ENCODE data around the gene S1PR4.

Gene S1PR4, protein sequence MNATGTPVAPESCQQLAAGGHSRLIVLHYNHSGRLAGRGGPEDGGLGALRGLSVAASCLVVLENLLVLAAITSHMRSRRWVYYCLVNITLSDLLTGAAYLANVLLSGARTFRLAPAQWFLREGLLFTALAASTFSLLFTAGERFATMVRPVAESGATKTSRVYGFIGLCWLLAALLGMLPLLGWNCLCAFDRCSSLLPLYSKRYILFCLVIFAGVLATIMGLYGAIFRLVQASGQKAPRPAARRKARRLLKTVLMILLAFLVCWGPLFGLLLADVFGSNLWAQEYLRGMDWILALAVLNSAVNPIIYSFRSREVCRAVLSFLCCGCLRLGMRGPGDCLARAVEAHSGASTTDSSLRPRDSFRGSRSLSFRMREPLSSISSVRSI

DNA sequence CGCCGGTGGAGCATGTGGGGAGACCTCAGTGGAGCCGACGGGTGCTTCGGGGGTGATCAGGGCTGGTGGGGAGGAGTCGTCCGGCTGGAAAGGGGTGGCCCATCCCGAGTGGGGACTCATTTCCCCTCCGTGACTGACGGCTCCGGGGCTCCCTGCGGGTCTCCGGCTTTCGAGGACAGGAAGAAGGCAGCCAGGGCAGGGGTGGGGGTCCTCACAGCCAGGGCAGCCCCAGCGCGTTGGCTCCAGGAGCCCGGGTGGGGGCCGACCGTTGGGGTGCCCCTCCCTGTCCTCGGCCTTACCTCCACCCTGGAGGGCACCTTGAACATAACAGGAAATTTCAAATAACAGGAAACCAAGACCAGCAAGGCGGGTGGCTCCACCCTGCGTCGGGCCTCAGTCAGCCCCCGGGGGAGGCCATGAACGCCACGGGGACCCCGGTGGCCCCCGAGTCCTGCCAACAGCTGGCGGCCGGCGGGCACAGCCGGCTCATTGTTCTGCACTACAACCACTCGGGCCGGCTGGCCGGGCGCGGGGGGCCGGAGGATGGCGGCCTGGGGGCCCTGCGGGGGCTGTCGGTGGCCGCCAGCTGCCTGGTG is at the start of gene S1PR4:
TSS of gene S1PR4 (plus strand) at position 393 of the 596 bp plus-strand sequence. CDS start at position 417, 24 bp downstream.
- DNase-seq, result no peak

DNA sequence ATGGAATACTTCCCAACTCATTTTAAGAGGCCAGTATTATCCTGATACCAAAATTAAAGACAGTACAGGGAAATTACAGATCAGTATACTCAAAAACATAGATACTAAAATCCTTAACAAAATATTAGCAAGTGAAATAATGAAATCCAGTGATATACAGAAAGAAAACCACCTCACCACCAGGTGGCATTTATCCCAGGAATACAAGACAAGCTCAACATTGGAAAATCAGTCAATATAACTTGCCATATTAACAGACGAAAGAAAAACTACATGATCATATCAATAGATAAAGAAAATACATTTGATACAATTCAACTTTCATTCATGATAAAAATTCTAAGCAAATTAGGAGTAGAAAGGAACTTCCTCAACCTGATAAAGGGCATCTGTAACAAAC is 49.5 kb upstream of the S1PR4 start:
- DNase-seq, result no peak

DNA sequence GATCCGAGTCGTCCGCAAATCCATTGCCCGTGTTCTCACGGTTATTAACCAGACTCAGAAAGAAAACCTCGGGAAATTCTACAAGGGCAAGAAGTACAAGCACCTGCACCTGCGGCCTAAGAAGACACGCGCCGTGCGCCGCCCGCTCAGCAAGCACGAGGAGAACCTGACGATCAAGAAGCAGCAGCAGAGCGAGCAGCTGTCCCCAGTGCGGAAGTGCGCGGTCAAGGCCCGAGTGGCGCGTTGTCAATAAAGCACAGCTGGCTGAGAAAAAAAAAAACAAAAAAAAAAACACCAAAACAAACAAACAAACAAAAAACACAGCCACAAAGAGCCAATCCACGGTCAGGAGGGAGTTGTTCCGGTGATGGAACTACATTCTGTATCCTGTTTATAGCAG is 47.4 kb upstream of the S1PR4 start:
- DNase-seq, result no peak

DNA sequence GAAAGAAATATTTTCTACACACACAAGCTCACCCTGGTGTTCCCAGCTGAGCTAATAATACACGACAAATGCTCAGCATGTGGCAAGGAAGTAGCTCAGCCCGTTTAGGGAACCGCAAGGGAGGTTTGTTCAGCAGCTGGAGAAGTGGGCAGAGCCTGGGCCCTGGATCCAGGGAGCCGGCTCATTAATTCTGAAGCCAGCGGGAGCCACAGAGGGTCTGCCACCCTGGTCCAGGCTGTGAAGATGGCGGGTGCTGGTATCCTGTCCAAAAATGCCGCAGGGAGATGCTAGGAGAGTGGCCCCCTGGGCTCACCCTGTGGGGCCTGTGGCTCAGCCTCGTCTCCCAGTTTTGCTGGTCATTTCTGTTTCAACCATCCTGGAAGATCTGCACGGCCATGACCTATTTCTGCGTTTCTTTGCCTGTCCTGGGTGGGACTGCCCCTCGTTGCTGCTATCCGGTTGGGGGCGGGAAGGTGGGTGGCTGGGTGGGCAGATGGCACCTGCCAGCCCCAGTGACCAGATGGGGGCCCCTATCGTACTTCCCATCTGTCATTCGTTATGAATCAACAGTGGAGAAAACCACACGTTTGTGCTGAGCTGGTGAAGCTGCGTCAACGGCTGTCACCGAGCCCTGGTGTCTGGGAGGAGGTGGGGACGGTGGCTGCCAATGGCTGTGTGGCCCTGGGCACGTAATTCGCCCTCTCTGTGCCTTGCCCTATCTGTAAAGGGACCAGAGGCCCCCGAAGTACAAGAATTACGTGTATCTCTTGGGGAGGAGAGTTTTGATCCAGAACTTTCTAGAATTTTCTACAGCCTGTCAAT is 45.4 kb upstream of the S1PR4 start:
- no peak for DNase-seq

DNA sequence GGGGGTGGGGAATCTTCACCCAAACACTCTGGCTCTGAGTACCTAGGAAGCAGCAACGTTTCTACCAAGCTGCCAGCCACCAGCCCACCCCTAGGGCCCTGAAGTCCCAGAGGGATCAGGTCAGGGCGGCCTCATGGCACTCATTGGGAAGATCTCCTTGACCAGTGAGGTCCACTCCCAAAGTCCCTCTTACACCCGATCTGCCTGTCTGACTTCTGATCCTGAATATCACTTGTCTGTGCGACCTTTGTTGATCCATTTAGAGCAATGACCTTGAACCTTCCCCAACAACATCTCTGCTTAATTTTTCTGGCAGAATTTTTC is 44.8 kb upstream of the S1PR4 start:
- DNase-seq, result no peak

DNA sequence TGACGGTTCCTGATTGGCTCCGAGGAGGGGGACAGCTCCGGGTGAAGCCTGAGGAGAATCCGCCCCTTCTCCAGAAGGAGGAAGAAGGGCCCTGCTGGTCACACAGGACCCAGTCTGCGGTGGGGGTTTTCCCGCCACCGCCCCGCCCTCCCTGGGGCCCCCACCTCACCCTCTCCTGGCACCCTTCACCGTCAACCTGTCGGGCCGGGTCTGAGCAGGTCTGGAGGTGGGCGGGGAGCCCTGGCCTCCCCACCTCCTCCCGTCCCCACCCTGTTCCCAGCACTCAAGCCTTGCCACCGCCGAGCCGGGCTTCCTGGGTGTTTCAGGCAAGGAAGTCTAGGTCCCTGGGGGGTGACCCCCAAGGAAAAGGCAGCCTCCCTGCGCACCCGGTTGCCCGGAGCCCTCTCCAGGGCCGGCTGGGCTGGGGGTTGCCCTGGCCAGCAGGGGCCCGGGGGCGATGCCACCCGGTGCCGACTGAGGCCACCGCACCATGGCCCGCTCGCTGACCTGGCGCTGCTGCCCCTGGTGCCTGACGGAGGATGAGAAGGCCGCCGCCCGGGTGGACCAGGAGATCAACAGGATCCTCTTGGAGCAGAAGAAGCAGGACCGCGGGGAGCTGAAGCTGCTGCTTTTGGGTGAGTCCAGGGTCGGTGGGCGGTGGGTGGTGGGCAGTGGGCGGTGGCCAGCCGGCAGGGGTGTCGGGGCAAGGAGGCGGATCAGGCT is 42.4 kb upstream of the S1PR4 start, which contains the start of gene GNA15:
TSS of gene GNA15 (plus strand) at position 73 of the 723 bp plus-strand sequence. CDS start at position 491, 418 bp downstream.
- DNase-seq, result no peak

DNA sequence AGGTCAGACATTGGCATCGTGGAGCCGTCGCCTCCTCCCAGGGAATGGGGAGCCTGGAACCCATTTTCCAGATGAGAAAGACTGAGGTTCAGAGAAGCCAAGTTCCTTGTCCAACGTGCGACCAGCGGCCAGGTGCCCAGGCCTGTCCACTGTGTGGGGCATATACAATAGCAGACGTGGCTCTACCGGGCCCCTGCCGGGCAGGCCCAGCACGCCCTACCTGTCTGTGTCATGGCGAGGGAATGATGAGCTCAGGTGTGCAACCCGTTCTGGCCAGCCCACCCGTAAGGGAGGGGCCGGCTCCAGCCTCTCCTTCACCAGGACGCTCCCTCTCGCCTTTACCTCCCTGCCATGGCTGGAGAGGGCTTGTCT is 41.9 kb upstream of the S1PR4 start:
- no peak for DNase-seq

DNA sequence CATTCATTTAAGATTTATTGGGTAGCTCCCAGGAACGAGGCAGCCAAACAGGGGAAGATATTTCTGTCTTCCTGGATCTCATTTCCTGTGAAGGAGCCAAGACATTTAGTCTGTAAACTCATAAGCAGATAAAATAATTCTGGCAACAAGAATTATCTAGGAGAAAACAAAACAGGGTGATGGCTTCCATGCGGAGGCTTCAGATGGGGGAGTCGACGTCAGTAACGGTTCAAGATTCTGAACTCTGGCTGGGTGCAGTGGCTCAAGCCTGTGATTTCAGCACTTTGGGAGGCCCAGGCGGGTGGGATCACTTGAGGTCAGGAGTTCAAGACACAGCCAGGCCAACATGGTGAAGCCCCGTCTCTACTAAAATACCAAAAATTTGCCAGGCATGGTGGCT is 41.5 kb upstream of the S1PR4 start:
- no peak for DNase-seq

DNA sequence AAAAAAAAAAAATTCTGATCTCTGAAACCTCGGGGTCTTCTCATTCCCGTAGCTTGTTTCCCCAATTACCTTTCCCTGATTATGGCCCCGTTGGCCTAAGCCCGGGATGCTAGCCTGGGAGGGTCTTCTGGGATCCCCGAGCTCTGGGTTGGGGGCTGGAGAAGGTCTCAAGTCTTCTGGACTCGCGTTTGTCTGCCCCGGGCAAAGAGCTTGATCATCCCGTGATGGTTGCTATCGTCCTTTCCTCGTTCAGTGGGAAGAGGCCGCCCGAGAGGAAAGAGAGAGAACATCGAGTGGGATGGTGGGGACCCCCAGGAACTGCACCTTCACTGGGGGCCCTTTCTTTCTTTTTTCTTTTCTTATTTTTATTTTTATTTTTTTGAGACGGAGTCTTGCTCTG is 40.3 kb upstream of the S1PR4 start:
- DNase-seq, result no peak

DNA sequence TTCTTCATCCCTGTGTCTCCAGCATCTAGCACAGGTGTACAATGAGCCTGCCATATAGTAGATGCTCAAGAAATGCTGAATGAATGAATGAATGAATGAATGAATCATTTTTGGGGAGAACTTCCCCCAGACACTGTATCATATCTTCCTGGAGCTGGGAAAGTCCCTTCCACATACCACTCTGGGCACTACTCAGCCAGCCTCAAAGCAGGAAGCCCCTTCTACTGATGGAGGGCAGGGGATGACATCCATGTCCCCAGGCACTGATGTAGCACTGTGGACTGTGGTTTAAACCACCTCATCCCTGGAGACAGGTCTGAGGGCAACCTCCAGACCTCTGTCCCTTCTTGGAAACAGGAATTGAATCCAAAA is 37.9 kb upstream of the S1PR4 start:
- DNase-seq, result no peak

DNA sequence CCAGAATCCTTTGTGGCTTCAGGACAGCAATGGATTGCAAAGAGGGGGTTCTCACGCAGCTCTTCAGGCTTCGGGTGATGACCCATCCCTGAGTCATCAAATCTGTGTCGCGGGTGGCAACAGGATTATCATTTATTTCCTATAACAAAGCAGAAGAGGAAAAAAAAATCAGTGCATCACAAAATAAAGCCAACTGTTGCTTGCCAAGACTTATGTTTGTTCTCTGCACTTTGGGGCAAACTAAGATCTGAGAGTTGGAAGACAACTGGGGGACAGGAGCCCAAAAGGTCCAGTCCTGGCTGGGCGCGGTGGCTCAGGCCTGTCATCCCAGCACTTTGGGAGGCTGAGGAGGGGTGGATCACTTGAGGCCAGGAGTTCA is 36.3 kb upstream of the S1PR4 start:
- DNase-seq, result no peak

DNA sequence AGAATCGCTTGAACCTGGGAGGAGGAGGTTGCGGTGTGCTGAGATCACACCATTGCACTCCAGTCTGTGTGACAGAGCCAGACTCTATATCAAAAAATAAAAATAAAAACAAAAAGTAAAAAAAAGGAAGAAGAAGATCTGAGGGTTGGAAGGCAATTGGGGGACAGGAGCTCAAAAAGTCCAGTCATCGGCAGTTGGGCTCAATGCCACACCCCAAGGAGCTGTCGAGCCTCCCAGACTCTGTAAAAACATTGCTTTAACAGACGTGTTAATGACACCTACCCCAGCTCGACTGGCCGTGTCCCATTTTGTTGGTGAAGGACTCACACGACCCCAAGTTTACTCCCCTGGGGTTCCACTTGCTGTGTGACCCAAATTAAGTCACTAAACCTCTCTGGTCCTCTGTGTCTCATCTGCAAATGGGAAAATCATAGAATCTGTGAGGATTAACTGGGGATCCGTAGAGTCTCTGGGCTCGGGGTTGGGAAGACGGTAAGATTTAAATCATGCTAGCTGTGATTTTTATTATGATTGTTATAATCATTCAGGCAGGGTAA is 35.7 kb upstream of the S1PR4 start:
- DNase-seq, result no peak

DNA sequence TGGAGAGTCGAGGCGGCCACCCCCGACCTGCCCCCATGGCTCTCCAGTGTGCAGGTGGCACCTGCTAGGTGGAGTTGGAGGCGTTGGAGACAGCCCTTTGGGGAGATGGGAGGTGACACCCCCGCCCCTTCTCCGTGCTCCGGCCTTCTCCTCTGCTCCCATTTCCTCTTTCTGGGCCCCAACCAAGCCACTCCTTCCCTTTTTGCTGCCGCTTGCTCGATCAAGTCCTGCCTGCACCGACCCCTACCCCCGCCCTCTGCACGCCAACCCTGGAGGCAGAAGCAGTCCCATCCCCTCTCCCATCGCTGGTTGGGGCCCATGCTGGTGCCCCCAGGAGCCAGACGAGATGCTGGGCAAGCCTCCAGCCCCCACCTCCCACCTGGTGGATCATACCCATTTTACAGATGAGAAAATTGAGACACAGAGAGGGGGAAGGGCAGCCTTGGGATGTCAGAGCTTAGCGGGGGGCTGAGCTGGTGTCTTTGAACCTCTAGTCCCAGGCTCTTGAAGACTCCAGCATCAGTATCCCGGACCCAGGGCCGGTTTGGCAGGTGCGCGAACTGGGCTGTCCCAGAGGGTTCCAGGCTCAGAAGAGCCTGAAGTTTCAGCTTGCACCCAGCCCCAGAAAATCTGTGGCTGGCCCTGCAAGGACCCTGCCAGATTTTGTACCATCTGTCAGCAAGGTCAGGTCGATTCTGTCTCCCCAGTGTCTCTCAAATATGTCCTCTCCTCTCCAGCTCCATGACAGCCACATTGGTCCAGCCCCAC is 32.5 kb upstream of the S1PR4 start:
- no peak for DNase-seq

DNA sequence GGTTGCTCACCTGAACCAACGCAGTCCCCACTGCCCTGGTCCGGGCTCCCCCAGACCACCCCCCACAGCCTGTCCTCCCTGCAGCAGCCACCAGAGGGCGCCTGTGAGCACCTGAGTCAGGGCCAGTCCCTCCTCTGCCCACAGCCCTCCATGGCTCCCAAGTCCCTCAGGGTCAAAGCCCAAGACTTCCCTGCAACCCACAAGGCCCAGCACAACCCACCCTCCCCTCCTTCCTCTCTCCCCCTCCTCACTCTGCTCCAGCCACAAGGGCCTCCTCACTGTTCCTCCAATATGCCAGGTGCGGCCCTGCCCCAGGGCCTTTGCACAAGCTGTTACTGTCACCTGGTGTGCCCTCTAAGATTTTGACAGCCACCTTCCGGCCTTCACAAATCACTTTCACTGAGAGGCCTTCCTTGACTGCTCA is 31.9 kb upstream of the S1PR4 start:
- no peak for DNase-seq

DNA sequence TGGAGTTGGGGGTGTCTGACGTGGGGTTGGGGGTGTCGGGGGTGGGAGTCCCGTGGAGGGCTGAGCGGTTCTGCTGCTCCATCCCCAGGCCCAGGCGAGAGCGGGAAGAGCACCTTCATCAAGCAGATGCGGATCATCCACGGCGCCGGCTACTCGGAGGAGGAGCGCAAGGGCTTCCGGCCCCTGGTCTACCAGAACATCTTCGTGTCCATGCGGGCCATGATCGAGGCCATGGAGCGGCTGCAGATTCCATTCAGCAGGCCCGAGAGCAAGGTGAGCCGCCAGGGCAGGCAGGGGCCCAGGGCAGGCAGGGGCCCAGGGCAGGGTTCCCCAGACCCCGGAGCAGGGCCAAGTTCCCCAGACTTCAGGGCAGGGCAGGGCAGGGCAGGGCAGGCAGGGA is 30.1 kb upstream of the S1PR4 start:
- DNase-seq, result no peak

DNA sequence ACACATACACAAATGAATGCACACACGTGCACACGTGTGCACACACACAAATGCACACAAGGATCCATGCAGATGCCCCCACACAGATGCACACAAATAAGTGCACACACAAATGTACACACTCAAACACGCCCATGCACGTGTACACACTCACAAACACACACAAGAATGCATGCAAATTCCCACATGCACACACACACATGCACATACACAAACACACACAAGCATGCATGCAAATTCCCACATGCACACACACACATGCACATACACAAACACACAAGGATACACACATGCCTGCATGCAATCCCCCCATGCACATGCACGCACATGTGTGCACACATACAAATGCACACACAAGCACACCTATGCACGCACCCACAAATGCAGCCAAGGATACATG is 29.5 kb upstream of the S1PR4 start:
- no peak for DNase-seq

DNA sequence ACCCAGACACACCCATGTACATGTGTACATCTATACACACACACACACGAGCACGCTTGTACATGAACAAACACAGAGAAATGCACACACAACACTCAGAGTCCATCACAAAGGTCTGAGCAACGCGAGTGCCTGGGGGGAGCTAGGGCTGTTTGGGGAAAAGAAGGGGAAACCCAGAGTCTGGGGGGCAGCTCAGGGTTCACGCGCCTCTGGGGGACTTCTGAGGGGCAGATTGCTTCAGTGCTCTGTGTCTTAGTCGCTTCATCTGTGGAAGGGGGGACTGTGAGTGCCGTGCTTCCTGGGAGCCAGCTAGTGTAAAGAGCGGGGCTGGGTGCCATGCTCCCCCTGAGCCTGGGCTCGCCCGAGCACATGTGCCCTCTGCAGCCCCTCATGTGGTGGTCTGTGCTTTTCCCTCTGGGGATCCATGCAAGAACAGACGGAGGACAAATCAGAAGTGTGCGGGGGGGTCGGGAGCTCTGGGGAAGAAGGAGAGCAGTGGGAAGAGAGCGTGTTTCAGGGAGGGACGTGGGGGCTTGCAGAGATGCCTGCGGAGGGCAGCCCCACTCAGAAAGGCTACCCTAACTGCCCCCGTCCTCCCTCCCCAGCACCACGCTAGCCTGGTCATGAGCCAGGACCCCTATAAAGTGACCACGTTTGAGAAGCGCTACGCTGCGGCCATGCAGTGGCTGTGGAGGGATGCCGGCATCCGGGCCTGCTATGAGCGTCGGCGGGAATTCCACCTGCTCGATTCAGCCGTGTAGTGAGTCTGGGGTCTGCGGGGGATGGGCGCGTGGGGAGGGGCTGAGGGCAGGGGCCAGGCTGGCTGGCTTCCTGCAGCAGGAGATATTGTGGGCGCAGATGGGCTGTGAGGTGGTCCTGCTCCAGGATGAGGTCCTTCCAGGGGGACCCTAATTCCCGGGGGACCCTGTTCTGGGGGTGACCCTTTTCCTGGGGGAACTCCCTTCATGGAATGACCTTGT is 28.8 kb upstream of the S1PR4 start:
- DNase-seq, result no peak

DNA sequence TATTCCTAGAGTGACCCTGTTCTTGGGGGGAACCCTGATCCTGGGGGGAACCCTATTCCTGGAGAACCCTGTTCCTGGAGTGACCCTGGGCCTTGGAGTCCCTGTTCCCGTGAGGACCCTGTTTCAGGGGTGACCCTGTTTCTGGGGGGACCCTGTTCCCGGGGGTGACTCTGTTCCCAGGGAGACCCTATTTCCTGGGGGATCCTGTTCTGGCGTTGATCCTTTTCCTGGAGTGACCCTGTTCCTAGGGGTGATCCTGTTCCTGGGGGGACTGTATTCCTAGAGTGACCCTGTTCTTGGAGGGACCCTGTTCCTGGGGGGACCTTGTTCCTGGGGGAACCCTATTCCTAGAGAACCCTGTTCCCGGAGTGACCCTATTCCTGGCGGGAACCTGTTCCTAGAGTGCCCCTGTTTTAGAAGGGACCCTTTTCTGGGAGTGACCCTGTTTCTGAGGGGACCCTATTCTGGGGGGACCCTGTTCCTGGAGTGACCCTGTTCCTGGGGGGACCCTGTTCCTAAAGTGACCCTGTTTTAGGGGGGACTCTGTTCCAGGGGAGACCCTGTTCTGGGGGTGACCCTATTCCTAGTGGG is 27.7 kb upstream of the S1PR4 start:
- DNase-seq, result no peak

DNA sequence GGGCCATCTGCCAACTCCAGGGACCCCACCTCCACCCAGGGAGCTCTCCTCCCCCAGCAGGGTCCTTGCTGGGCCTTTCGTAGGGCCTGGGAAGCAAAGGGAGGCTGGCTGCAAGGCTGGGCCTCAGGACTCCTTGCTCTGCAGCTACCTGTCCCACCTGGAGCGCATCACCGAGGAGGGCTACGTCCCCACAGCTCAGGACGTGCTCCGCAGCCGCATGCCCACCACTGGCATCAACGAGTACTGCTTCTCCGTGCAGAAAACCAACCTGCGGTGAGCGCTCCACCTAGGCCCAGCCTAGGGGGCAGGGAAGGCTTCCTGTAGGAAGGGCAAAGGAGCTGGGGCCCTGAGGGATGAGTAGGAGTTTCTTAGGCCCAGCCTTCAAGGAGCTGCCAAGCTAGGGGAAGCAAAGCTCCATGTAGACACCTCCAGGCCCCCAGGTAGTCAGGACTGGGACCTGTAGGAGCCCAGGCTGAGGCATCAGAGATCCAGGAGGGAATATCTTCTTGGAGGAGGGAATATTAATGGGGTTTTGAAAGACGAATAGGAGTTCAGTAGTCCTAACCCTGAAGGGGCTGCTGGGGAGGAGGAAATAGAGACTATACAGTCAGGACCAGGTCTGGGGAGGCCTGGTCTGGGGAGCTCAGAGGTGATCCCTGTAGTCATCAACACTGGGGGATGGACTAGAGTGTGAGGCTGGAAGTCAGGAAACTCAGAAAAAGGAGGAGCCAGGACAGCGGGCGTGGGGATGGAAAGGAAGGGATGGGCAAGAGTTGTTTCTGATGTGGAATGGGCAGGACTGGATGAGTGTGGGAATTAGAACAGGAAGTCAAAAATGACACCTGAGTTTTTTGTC is 26.8 kb upstream of the S1PR4 start:
- no peak for DNase-seq

DNA sequence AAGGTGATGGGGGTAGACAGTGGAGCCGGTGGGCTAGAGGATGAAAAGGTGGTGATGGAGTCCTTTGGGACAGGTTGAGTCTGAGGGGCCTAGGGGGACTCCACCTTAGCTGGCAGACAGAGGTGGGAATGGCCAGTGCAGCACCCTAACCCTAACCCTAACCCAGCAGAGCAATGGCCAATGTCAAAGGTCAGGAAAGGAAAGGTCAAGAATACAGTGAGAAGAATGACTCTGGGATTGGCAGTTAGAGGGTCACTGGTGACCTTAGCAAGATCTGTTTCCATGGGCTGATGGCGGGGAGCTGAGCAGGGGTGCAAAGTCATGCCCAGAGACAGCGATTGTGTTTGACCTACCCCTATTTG is 26.2 kb upstream of the S1PR4 start:
- no peak for DNase-seq
